Measurements from ENCODE around the gene CEP170B.
"Not testable (repeated sequence)": the region's sequence is repeated elsewhere in the genome, so short reads cannot be mapped to it uniquely, and the experiment has no call there.

CEP170B gene

GRCh38 chr14:104877066-104877805 is 12.2 kb downstream of the CEP170B start:
- in situ Hi-C loops (cut with HindIII; ENCODE audit: low sequenced_read_pairs): no loop called here

GRCh38 chr14:104877806-104878550 is 12.9 kb downstream of the CEP170B start:
- in situ Hi-C loops (cut with HindIII; ENCODE audit: low sequenced_read_pairs): no loop called here

GRCh38 chr14:104878582-104878981 is 13.5 kb downstream of the CEP170B start:
- in situ Hi-C loops (cut with HindIII; ENCODE audit: low sequenced_read_pairs): no loop called here

GRCh38 chr14:104879201-104879982 is 14.3 kb downstream of the CEP170B start:
- in situ Hi-C loops (cut with HindIII; ENCODE audit: low sequenced_read_pairs): no loop called here

- in situ Hi-C loops (cut with HindIII; ENCODE audit: low sequenced_read_pairs): no loop called here
These were observed 15.0 kb downstream of the CEP170B start for GRCh38 chr14:104879983-104880565.

- in situ Hi-C loops (cut with HindIII; ENCODE audit: low sequenced_read_pairs): no loop called here
These were observed 15.6 kb downstream of the CEP170B start for GRCh38 chr14:104880584-104881210.

GRCh38 chr14:104881369-104881979 is 16.4 kb downstream of the CEP170B start:
- in situ Hi-C loops (cut with HindIII; ENCODE audit: low sequenced_read_pairs): no loop called here

- in situ Hi-C loops (cut with HindIII; ENCODE audit: low sequenced_read_pairs): no loop called here
These were observed 17.4 kb downstream of the CEP170B start for GRCh38 chr14:104882325-104882973.

GRCh38 chr14:104882991-104883660 is 18.1 kb downstream of the CEP170B start:
- in situ Hi-C loops (cut with HindIII; ENCODE audit: low sequenced_read_pairs): no loop called here

GRCh38 chr14:104883681-104884361 is 18.8 kb downstream of the CEP170B start:
- in situ Hi-C loops (cut with HindIII; ENCODE audit: low sequenced_read_pairs): no loop called here

- in situ Hi-C loops (cut with HindIII; ENCODE audit: low sequenced_read_pairs): not testable (repeated sequence)
These were observed 19.3 kb downstream of the CEP170B start for GRCh38 chr14:104884381-104884780.

GRCh38 chr14:104885031-104885972 is 20.2 kb downstream of the CEP170B start:
- in situ Hi-C loops (cut with HindIII; ENCODE audit: low sequenced_read_pairs): no loop called here

GRCh38 chr14:104885973-104886689 is 21.1 kb downstream of the CEP170B start:
- in situ Hi-C loops (cut with HindIII; ENCODE audit: low sequenced_read_pairs): no loop called here

GRCh38 chr14:104886690-104887622 is 21.9 kb downstream of the CEP170B start:
- in situ Hi-C loops (cut with HindIII; ENCODE audit: low sequenced_read_pairs): no loop called here

GRCh38 chr14:104887623-104888488 is 22.8 kb downstream of the CEP170B start:
- in situ Hi-C loops (cut with HindIII; ENCODE audit: low sequenced_read_pairs): no loop called here
